Measurements from ENCODE around the gene PEAK3.

PEAK3 gene

GRCh38 chr19:2320939-2321338, 39.0 kb upstream of the PEAK3 start:
- no peak for TF ChIP-seq CTCF (conservative IDR thresholded peaks at IDR 0.05; ENCODE audit: low read depth, low read length)
- H3K4me3 ChIP-seq (ENCODE audit: low read length) = no peak overlapping the region
- no peak for DNase-seq (ENCODE audit: low read depth)

- H3K4me3 ChIP-seq (ENCODE audit: low read length) = no peak overlapping the region
- DNase-seq (ENCODE audit: low read depth) = no peak
- TF ChIP-seq CTCF (conservative IDR thresholded peaks at IDR 0.05; ENCODE audit: low read depth, low read length) = no peak
Observed at GRCh38 chr19:2320049-2320448, 38.1 kb upstream of the PEAK3 start.

DNA sequence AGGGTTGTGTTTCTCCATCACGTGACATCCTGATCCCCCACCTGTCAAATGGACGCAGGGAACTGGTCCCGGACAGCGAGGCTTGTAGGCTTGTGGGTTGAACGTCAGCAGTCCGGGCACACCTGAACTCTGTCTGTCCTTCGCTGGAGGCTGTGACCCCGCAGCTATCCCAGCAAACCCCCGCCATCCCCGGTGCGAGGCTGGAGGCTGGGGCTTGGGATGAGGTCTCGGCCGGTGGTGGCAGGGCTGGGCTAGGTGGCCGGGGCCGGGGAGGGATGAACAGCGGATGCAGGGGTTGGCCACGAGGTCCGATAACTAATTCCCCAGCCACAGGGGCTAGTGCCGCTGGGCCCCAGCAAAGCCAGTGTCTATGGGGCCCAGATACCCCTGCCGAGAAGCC, 37.6 kb upstream of the PEAK3 start:
- no peak for TF ChIP-seq CTCF (conservative IDR thresholded peaks at IDR 0.05; ENCODE audit: low read depth, low read length)
- DNase-seq (ENCODE audit: low read depth) = no peak
- H3K4me3 ChIP-seq (ENCODE audit: low read length) = no peak overlapping the region

- TF ChIP-seq CTCF (conservative IDR thresholded peaks at IDR 0.05; ENCODE audit: low read depth, low read length) = no peak
- no peak for DNase-seq (ENCODE audit: low read depth)
- H3K4me3 ChIP-seq (ENCODE audit: low read length) = no peak overlapping the region
Observed at GRCh38 chr19:2318923-2319322, 36.9 kb upstream of the PEAK3 start.

GRCh38 chr19:2317756-2318155, 35.8 kb upstream of the PEAK3 start:
- no peak for TF ChIP-seq CTCF (conservative IDR thresholded peaks at IDR 0.05; ENCODE audit: low read depth, low read length)
- no peak for DNase-seq (ENCODE audit: low read depth)

GRCh38 chr19:2317300-2317699, 35.3 kb upstream of the PEAK3 start:
- no peak for DNase-seq (ENCODE audit: low read depth)
- no peak for TF ChIP-seq CTCF (conservative IDR thresholded peaks at IDR 0.05; ENCODE audit: low read depth, low read length)
- H3K4me3 ChIP-seq (ENCODE audit: low read length) = no peak overlapping the region

More at GRCh38 chr19:2317756-2318155, 35.8 kb upstream of the PEAK3 start:
- H3K4me3 ChIP-seq (ENCODE audit: low read length) = no peak overlapping the region

DNA sequence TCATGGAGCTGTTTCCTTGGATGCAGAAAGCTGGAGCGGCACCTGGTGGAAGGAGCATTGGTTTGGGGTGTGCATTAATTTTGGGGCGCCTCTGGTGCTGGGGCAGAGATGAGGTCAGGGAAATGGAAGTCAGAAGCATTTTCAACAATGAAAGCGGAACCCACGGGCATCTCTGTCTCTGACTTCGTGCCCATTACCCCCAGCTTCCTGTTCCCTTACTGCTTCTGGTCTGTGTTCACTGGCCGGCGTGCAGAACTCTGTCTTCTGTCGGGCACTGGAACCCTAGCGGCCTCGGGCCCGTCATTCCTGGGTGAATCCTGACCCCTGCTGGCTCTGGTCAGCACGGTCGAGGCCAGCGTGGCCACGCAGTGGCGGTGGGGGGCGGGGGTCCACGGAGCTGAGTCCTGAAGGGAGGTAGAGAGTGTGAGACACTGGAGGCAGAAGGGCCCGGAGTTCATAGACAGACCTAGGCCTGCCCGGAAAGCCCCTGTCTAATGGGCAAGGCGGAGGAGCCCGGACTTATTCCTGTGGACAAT, 33.9 kb upstream of the PEAK3 start:
- no peak for DNase-seq (ENCODE audit: low read depth)
- TF ChIP-seq CTCF (conservative IDR thresholded peaks at IDR 0.05; ENCODE audit: low read depth, low read length) = peak; percentile 63
- H3K4me3 ChIP-seq (ENCODE audit: low read length) = no peak overlapping the region

Measured in retinal pigment epithelial cell (primary cell).